HEK293 (cell line): Measurements from ENCODE around the gene PIK3CD.
A peak's percentile ranks its signal among the peaks of the same experiment; 100 is the strongest.

Experiments used
- BCL11B ChIP-seq: fragments of 450-650 bp; formaldehyde crosslinking; IDR thresholded peaks from 2 replicates; pipeline ENCODE4 v1.5.1; 2016; ENCODE audit warnings: low read depth, missing biosample characterization, missing genetic modification characterization
- HOXA7 ChIP-seq: sonication (generic); formaldehyde crosslinking; IDR thresholded peaks from 2 replicates; pipeline ENCODE4 v1.8.1; 2022; ENCODE audit warnings: missing genetic modification reagents, borderline replicate concordance
- KLF1 ChIP-seq: fragments of 450-650 bp; formaldehyde crosslinking; IDR thresholded peaks from 2 replicates; pipeline ENCODE4 v1.5.1; 2016; ENCODE audit warnings: missing biosample characterization, missing genetic modification characterization
- KLF10 ChIP-seq: fragments of 450-650 bp; IDR thresholded peaks from 2 replicates; pipeline ENCODE4 v1.5.1; 2018; ENCODE audit warnings: missing biosample characterization, mild to moderate bottlenecking, missing genetic modification characterization
- KLF8 ChIP-seq: fragments of 450-650 bp; formaldehyde crosslinking; IDR thresholded peaks from 2 replicates; pipeline ENCODE4 v1.5.1; 2016; ENCODE audit warnings: missing biosample characterization, missing genetic modification characterization
- OSR2 ChIP-seq: fragments of 450-650 bp; formaldehyde crosslinking; IDR thresholded peaks from 2 replicates; pipeline ENCODE4 v1.5.1; 2016; ENCODE audit warnings: missing biosample characterization, missing genetic modification characterization
- PATZ1 ChIP-seq: fragments of 450-650 bp; formaldehyde crosslinking; IDR thresholded peaks from 2 replicates; pipeline ENCODE4 v1.5.1; 2016; ENCODE audit warnings: missing biosample characterization, missing genetic modification characterization
- PRDM10 ChIP-seq: fragments of 450-650 bp; formaldehyde crosslinking; IDR thresholded peaks from 2 replicates; pipeline ENCODE4 v1.5.1; 2016; ENCODE audit warnings: missing biosample characterization, missing genetic modification characterization
- ZBTB26 ChIP-seq: fragments of 450-650 bp; formaldehyde crosslinking; optimal IDR thresholded peaks from 2 replicates; pipeline ENCODE3; 2016; ENCODE audit warnings: missing biosample characterization, mild to moderate bottlenecking, missing genetic modification characterization
- ZBTB48 ChIP-seq: fragments of 450-650 bp; formaldehyde crosslinking; IDR thresholded peaks from 2 replicates; pipeline ENCODE4 v1.5.1; 2016; ENCODE audit warnings: missing biosample characterization, missing genetic modification characterization
- ZIC2 ChIP-seq: fragments of 450-650 bp; formaldehyde crosslinking; IDR thresholded peaks from 2 replicates; pipeline ENCODE4 v1.5.1; 2016; ENCODE audit warnings: missing biosample characterization, missing genetic modification characterization
- ZNF114 ChIP-seq: fragments of 450-650 bp; formaldehyde crosslinking; IDR thresholded peaks from 2 replicates; pipeline ENCODE4 v1.5.0; 2017; ENCODE audit warnings: missing biosample characterization, missing genetic modification characterization
- ZNF133 ChIP-seq: fragments of 450-650 bp; formaldehyde crosslinking; IDR thresholded peaks from 2 replicates; pipeline ENCODE4 v1.5.1; 2016; ENCODE audit warnings: missing biosample characterization, missing genetic modification characterization
- ZNF202 ChIP-seq: fragments of 450-650 bp; formaldehyde crosslinking; IDR thresholded peaks from 2 replicates; pipeline ENCODE4 v1.5.1; 2016; ENCODE audit warnings: missing biosample characterization, missing genetic modification characterization, borderline replicate concordance
- ZNF248 ChIP-seq: fragments of 450-650 bp; formaldehyde crosslinking; IDR thresholded peaks from 2 replicates; pipeline ENCODE4 v1.5.1; 2017; ENCODE audit warnings: missing biosample characterization, missing genetic modification characterization
- ZNF324 ChIP-seq: fragments of 450-650 bp; formaldehyde crosslinking; IDR thresholded peaks from 2 replicates; pipeline ENCODE4 v1.5.1; 2016; ENCODE audit warnings: missing biosample characterization, missing genetic modification characterization
- ZNF548 ChIP-seq: fragments of 450-650 bp; formaldehyde crosslinking; IDR thresholded peaks from 2 replicates; pipeline ENCODE4 v1.5.1; 2016; ENCODE audit warnings: missing biosample characterization, missing genetic modification characterization
- ZNF585B ChIP-seq: fragments of 450-650 bp; formaldehyde crosslinking; IDR thresholded peaks from 2 replicates; pipeline ENCODE4 v1.5.1; 2016; ENCODE audit warnings: missing biosample characterization, missing genetic modification characterization
- ZNF76 ChIP-seq: fragments of 450-650 bp; formaldehyde crosslinking; IDR thresholded peaks from 2 replicates; pipeline ENCODE4; 2016; ENCODE audit warnings: low read depth, missing biosample characterization, missing genetic modification characterization, borderline replicate concordance
- ZNF785 ChIP-seq: fragments of 450-650 bp; formaldehyde crosslinking; IDR thresholded peaks from 2 replicates; pipeline ENCODE4 v1.5.1; 2016; ENCODE audit warnings: missing biosample characterization, missing genetic modification characterization
- ZNF792 ChIP-seq: fragments of 450-650 bp; formaldehyde crosslinking; IDR thresholded peaks from 2 replicates; pipeline ENCODE4 v1.5.1; 2016; ENCODE audit warnings: missing biosample characterization, missing genetic modification characterization
- TF ChIP-seq, protein P1 (sequence below): fragments of 450-650 bp; formaldehyde crosslinking; IDR thresholded peaks from 2 replicates; pipeline ENCODE4 v1.5.1; 2016; ENCODE audit warnings: missing biosample characterization, missing genetic modification characterization
- TF ChIP-seq, protein P2 (sequence below): fragments of 450-650 bp; formaldehyde crosslinking; IDR thresholded peaks from 2 replicates; pipeline ENCODE4 v1.5.1; 2017; ENCODE audit warnings: missing biosample characterization, missing genetic modification characterization
- TF ChIP-seq, protein P3 (sequence below): fragments of 450-650 bp; formaldehyde crosslinking; IDR thresholded peaks from 2 replicates; pipeline ENCODE4 v1.5.1; 2016; ENCODE audit warnings: missing biosample characterization, missing genetic modification characterization
- TF ChIP-seq, protein P4 (sequence below): fragments of 450-650 bp; IDR thresholded peaks from 2 replicates; pipeline ENCODE4 v1.5.1; 2018; ENCODE audit warnings: missing biosample characterization, missing genetic modification characterization

PIK3CD gene

DNA sequence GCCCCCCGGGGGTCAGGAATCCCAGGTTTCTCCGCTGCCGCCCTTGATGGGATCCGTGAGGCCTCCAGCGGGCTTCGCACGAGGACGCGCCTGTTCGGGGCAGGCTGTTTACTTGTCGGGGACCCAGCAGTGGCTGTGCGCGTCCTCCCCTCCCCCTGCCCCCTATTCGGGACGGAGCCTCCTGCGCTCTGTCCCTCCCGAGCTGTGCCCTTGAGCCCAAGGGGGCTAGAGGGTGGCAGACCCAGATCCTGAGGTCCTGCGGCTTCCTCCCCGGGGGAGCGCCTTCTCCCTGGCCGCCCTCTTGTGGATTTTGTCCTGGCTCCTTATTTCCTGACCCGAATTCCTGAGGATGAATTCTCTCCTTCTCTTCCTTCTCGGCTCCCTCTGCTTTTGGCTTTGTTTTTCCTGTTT lies 38.4 kb downstream of the PIK3CD start (continued):
- TF ChIP-seq, protein P1, sequence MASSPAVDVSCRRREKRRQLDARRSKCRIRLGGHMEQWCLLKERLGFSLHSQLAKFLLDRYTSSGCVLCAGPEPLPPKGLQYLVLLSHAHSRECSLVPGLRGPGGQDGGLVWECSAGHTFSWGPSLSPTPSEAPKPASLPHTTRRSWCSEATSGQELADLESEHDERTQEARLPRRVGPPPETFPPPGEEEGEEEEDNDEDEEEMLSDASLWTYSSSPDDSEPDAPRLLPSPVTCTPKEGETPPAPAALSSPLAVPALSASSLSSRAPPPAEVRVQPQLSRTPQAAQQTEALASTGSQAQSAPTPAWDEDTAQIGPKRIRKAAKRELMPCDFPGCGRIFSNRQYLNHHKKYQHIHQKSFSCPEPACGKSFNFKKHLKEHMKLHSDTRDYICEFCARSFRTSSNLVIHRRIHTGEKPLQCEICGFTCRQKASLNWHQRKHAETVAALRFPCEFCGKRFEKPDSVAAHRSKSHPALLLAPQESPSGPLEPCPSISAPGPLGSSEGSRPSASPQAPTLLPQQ (tag by site-specific recombination), result no peak
- no peak for TF ChIP-seq ZNF548 (tag by site-specific recombination)
- no peak for TF ChIP-seq HOXA7 (CRISPR knock-in tag)
- TF ChIP-seq PATZ1 (tag by site-specific recombination), result peak; percentile 74
- TF ChIP-seq, protein P2, sequence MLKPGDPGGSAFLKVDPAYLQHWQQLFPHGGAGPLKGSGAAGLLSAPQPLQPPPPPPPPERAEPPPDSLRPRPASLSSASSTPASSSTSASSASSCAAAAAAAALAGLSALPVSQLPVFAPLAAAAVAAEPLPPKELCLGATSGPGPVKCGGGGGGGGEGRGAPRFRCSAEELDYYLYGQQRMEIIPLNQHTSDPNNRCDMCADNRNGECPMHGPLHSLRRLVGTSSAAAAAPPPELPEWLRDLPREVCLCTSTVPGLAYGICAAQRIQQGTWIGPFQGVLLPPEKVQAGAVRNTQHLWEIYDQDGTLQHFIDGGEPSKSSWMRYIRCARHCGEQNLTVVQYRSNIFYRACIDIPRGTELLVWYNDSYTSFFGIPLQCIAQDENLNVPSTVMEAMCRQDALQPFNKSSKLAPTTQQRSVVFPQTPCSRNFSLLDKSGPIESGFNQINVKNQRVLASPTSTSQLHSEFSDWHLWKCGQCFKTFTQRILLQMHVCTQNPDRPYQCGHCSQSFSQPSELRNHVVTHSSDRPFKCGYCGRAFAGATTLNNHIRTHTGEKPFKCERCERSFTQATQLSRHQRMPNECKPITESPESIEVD (tag by site-specific recombination), result no peak
- no peak for TF ChIP-seq ZNF324 (tag by site-specific recombination)
- peak; percentile 39; the same call in 1 of the 2 replicates for TF ChIP-seq KLF8
- TF ChIP-seq ZNF585B (tag by site-specific recombination), result no peak
- TF ChIP-seq, protein P3, sequence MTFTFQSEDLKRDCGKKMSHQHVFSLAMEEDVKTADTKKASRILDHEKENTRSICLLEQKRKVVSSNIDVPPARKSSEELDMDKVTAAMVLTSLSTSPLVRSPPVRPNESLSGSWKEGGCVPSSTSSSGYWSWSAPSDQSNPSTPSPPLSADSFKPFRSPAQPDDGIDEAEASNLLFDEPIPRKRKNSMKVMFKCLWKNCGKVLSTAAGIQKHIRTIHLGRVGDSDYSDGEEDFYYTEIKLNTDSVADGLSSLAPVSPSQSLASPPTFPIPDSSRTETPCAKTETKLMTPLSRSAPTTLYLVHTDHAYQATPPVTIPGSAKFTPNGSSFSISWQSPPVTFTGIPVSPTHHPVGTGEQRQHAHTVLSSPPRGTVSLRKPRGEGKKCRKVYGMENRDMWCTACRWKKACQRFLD, result no peak
- peak; percentile 44 for TF ChIP-seq ZBTB26 (tag by site-specific recombination)
- TF ChIP-seq, protein P4, sequence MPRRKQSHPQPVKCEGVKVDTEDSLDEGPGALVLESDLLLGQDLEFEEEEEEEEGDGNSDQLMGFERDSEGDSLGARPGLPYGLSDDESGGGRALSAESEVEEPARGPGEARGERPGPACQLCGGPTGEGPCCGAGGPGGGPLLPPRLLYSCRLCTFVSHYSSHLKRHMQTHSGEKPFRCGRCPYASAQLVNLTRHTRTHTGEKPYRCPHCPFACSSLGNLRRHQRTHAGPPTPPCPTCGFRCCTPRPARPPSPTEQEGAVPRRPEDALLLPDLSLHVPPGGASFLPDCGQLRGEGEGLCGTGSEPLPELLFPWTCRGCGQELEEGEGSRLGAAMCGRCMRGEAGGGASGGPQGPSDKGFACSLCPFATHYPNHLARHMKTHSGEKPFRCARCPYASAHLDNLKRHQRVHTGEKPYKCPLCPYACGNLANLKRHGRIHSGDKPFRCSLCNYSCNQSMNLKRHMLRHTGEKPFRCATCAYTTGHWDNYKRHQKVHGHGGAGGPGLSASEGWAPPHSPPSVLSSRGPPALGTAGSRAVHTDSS (tag by site-specific recombination), result no peak
- no peak for TF ChIP-seq ZNF785 (tag by site-specific recombination)
- no peak for TF ChIP-seq KLF10 (tag by site-specific recombination)
- TF ChIP-seq ZIC2, result peak; percentile 78
- peak; percentile 21; the same call in 1 of the 2 replicates for TF ChIP-seq ZNF76 (tag by site-specific recombination)
- no peak for TF ChIP-seq ZNF202 (tag by site-specific recombination)
- 0 out of 2 replicates have a peak, but pooled peaks have one; percentile 16 for TF ChIP-seq KLF1 (tag by site-specific recombination)
- TF ChIP-seq ZNF792 (tag by site-specific recombination), result no peak
- TF ChIP-seq ZBTB48 (tag by site-specific recombination), result peak; percentile 28; the same call in 1 of the 2 replicates
- TF ChIP-seq PRDM10 (tag by site-specific recombination), result 0 out of 2 replicates have a peak, but pooled peaks have one; percentile 8
- TF ChIP-seq BCL11B (tag by site-specific recombination), result no peak
- no peak for TF ChIP-seq ZNF133
- TF ChIP-seq OSR2 (tag by site-specific recombination), result no peak
- no peak for TF ChIP-seq ZNF114 (tag by site-specific recombination)
- TF ChIP-seq ZNF248, result no peak
